Measurements from ENCODE around the gene FAM149B1.

Gene FAM149B1

DNA sequence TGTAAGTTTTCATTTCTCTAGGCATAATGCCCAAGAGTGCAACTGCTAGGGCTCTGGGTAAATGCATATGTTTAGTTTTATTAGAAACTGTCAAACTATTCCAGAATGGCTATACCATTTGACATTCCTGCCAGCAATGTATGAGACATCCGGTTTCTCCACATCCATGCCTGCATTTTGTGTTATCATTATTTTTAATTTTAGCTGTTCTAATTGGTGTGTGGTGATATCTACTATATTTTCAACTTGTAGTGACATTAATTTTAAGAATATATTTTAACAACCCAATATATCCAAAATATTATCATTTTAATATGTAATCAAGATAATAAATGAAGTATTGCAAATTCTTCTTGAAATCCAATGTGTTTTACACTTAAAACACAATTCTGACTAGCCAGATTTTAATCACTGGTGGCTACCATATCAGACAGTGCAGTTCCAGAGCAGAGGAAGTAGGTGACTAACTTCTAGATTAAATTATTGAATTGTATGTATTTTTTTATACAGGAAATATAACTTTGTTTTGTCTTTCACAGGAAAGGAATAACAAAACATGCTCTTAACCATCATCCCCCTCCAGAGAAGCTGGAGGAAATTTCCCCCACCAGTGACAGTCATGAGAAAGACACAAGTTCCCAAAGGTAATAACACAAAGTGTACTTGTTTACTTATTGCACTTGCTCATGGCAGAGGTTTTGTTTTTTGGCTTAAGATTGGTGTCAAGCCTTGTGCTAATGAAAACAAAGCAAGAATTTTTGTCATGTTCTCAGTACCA is 6.4 kb downstream of the FAM149B1 start:
- DNase-seq (ENCODE audit: low read depth), result no peak

DNA sequence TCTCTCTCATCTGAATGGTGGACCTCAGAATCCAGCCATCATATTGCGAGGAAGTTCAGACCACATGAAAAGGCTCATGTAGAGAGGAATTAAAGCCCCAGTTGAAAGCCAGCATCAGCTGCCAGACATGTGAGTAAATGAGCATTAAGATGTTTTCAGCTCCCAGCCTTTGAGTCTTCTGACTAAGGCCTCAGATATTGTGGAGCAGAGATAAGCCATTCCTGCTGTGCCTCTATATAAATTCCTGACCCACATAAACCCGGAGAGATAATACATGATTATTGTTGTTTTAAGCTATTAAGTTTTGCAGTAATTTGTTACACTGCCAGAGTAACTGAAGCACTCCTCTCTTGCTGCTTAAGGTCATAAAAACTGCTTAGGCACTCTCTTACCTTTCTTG is 14.6 kb downstream of the FAM149B1 start:
- no peak for DNase-seq (ENCODE audit: low read depth)

DNA sequence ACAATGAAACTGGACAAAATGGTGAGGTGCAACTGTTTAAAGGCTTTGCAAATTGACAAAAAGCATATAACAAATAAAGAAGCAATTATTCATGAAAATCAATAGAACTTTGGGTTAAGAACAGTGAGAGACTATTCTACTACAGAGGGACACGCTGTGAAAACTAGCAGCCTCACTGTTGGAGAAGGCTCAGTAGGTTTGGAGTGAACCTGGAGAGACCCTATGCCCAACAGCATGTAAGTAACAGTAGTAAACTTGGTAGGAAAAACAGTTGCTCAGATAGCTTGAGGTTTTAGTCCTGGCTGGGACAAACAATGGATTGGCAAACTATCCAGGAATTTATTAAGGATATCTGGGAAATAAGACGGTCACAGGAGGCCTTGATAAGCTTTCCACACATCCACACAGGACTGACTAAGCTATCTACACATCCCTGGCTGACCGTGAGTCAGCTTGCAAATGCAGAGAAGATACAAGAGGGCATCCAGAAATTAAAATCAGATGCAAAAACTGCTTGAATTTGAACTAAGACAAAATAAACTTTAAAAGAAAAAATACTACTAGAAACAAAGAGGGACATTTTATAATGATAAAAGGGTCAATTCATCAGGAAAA is 15.9 kb downstream of the FAM149B1 start:
- no peak for DNase-seq (ENCODE audit: low read depth)

DNA sequence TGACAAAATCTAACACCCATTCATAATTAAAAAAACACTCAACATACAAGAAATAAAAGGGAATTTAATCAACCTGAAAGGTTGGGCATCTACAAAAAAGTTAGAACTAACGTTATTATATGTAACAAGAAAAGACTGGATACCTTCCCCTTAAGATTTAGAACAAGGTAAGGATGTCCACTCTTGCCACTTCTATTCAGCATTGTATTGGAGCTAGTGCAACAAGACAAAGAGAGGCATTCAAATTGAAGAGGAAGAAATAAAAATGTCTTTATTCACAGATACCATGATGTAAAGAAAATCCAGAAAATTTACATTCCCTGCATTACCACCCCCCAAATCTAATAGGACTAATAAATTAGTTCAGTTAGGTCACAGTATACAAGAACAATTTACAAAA is 18.3 kb downstream of the FAM149B1 start:
- no peak for DNase-seq (ENCODE audit: low read depth)

DNA sequence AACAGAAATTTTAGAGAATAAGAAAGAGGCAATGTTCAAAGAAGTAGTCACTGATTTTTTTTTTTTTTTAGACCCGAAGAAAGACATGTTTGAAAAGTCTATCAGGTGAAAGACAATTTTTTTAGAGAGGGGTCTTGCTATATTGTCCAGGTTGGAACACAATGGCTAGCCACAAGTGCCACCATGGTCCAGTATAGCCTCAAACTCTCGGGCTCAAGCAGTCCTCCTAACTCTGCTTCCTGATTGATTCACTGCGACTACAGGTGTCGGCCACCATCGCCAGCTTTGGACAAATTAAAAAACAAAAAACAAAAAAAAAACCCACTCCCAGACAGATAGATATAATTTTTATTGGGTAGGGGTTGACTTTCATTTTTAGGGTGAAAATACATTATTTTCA is 22.3 kb downstream of the FAM149B1 start:
- DNase-seq (ENCODE audit: low read depth), result no peak

DNA sequence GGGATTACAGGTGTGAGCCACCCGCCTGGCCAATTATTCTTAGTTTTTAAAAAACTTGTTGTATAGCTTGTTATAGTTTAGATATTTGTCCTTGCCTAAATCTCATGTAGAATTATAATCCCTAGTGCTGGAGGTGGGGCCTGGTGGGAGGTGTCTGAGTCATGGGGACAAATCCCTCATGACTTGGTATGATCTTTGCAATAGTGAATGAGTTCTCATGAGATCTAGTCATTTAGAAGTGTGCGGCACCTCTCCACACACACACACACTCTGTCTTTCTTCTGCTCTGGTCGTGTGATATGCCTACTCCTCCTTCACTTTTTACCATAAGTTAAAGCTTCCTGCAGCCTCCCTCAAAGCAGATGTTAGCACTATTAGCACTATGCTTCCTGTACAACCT is 37.2 kb downstream of the FAM149B1 start:
- DNase-seq (ENCODE audit: low read depth), result no peak

DNA sequence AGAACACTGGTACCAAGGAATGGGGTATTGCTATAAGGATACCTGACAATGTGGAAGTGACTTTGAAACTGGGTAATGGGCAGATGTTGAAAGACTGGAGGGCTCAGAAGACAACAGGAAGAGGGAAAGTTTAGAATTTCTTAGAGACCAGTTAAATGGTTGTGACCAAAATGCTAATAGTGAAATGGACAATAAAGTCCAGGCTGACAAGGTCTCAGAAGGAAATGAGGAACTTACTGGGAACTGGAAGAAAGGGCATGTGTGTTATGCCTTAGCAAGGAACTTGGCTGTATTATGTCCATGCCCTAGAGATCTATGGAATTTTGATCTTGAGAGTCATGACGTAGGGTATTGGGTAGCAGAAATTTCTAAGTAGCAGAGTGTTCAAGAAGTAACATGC is 38.0 kb downstream of the FAM149B1 start:
- no peak for DNase-seq (ENCODE audit: low read depth)

DNA sequence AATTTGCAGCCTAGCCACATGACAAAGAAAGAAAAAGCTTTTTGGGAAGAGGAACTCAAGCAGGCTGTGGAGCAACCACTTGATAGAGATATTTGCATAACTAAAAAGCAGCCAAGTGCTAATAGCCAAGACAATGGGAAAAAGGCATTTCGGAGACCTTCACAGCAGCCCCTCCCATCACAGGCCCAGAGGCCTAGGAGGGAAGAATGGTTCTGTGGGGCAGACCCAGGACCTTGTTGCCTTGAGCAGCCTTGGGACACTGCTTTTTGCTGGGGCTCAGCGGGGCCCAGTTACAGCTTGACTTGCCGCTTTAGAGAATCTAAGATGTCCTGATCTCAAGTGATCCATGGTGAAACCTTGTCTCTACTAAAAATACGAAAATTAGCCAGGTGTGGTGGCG is 38.5 kb downstream of the FAM149B1 start:
- no peak for DNase-seq (ENCODE audit: low read depth)

DNA sequence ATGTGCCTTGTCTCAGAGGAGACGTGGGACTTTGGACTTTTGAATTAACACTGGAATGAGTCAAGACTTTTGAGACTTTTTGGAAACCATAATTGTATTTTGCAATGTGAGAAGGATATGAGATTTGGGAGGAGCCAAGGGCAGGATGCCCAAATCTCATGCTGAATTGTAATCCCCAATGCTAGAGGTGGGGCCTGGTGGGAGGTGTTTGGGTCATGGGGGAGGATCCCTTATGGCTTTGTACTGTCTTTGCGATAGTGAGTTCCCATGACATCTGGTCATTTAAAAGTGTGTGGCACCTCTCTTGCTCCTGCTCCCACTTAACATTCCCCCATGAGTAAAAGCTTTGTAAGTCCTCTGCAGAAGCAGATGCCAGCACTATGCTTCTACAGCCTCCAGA is 40.0 kb downstream of the FAM149B1 start:
- no peak for DNase-seq (ENCODE audit: low read depth)

DNA sequence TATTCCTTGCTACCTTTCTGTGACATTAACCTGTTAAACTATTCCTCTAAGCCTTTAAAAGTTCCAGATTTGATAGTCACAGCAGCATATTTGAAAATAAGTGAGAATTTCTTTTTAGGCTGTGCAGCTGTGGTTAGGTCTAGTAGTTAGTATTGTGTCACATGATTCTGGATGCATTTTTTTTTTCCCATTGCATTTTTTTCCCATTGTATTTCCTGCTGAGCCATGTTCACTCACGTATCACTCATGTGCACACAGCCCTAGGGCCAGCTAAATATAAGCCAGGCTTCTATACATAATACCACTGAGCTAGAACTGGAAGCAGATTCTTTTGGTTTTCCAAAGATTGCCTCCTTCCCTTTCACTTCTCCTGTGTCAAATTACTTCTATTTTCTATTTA is 41.8 kb downstream of the FAM149B1 start:
- DNase-seq (ENCODE audit: low read depth), result peak; percentile 22

DNA sequence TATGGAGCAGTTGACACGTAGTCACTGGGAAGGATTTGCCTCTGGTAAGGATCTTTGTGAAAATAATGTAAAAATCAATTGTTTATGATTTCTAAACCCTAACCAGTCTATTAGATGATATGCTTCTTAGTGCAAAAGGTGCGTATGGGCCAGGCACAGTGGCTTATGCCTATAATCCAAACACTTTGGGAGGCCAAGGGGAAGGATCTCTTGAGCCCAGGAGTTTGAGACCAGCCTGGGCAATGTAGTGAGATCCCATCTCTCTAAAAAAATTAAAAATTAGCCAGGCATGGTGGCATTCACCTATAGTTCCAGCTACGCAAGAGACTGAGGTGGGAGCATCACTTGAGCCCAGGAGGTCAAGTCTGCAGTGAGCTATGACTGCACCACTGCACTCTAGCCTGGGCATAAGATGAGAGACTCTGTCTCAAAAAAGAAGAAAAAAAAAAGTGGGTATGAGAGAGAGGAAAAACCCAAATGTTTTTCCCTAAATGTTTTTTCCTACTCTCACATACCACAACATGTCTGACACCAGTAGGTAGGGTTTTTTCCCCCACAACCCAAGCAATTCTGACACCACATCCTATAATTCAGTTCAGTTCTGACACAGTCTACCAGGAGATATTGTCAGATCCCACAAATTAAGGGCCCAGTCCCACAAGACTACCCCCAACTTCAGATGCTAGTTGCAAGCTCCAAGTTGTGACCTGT is 42.6 kb downstream of the FAM149B1 start:
- DNase-seq (ENCODE audit: low read depth), result no peak

DNA sequence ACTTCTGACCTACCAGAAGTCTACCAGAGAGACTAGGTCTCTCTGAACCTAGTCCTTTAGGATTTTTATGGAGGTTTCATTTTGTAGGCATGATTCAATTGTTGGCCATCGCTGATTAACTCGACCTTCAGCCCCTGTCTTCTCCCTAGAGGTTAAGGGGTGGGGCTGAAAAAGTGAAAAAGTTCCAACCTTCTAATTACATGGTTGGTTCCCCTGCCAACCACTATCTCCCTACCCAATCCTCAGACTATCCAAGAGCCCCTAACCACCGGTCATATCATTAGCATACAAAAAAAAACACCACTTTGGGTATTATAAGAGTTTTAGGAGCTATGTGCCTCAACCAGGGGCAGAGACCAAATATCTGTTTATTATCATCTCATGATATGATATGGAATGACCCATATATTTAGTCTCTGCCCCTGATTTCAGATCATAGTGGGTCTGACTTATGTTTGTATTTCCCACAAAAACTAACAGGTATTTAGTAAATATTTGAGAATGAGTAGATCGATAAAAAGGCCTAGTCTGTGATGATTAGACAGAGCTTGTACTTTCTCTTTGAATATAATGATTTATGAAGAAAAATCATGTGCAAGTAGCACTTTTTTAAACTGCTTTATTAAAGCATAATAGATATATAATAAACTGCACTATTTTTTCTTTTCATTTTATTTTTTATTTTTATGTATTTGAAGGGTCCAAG is 43.3 kb downstream of the FAM149B1 start:
- no peak for DNase-seq (ENCODE audit: low read depth)

DNA sequence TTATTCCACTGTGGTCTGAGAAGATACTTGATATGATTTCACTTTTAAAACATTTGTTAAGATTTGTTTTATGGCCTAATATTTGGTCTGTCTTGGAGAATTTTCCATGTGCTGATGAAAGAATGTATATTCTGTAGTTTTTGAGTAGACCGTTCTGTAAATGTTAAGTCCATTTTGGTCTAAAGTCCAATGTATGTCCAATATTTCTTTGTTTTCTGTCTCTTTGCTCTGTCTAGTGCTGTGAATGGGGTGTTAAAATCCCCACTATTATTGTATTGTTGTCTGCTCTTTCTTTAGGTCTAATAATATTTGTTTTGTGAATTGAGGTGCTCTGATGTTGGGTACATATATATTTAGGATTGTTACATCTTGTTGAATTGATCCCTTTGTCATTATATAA is 47.8 kb downstream of the FAM149B1 start:
- DNase-seq (ENCODE audit: low read depth), result no peak

DNA sequence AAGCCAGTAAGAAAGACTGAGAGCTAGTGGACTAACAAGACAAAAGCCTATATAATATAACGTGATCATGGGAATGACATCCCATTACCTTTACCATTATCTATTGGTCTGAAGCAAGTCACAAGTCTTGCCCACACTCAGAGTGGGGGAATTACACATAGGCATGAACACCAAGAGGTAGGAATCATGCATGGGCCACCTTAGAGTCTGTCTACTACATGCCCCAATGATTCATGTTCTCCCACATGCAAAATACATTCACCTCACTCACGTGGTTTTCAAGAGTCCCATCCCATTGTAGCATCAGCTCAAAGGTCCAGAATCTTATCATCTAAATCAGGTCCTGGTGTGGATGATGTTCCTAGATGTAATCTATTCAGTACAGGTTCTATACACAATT is 49.7 kb downstream of the FAM149B1 start:
- no peak for DNase-seq (ENCODE audit: low read depth)

DNA sequence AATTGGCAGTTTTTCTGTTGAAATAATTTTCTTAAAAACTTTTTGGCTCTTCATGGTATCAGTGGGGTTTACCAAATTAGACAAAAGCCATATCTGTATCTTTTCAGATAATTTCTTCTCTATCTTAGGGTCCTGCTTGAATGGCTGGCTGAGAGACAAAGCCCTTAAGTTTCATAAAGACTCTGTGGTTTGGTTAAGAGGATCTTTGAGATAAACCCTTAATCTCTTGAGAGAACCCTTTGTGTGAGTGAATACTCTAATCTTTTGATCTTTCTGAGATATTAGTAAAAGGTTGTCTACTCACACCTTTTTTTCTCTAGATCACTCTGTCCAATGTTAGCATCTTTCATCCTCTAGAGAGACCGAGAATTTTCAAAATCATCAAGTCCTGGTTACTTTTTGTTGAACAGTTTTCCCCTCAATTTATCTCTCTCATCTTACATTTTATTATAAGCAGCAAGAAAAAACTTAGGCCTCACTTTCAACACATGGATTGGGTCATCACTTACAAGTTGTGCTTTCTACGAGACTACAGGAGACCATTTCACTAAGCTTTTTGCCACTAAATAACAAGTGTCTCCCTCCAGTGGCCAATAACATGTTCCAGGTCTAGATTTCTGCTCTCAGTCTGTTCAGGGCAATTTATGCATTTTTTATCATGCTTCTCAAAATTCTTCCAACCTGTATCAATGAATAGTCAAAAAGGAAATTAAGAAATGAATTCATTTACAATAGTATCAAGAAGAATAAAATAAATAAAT is 50.7 kb downstream of the FAM149B1 start:
- no peak for DNase-seq (ENCODE audit: low read depth)

DNA sequence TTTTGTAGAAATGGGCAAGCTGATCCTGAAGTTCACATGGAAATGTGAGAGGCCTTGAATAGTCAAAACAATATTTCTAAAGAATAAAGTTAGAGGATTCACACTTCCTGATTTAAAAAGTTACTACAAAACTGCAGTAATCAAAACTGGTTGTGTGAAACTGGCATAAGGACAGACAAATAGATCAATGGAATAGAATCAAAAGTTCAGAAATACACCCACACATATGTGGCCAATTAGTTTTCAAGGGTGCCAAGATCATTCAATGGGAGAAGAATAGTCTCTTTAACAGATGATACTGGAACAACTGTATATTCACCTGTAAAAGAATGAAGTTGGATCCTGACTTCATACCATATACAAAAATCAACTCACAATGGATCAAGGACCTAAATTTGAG is 51.5 kb downstream of the FAM149B1 start:
- DNase-seq (ENCODE audit: low read depth), result no peak

DNA sequence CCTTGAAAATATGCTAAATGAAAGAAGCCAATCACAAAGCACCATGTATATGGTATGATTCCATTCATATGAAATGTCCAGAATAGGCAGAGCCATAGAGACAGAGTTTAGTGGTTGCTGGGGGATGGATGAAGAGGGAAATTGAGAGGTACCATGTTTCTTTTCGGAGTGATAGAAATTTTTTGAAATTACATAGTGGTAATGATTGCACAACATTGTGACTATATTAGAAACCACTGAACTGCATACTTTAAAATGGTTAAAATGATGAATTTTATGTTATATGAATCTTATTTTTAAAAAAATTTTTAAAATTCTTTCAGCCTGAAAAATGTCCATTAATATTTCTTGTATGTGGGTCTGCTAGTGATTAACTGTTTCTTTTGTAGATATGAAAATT is 53.1 kb downstream of the FAM149B1 start:
- no peak for DNase-seq (ENCODE audit: low read depth)

DNA sequence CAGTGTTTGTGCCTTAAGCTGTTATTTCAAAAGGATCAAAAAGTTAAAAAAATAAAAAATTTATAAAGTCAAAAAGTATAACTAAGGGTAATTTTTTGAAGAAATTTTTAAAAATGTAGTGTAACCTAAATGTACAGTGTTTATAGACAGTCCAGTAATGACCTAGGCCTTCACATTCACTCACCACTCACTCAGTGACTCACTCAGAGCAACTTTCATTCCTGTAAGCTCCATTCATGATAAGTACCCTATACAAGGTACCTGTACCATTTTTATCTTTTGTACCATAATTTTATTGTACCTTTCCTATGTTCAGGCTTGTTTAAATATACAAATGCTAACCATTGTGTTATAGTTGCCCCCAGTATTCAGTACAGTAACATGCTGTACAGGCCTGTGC is 57.6 kb downstream of the FAM149B1 start:
- DNase-seq (ENCODE audit: low read depth), result no peak

DNA sequence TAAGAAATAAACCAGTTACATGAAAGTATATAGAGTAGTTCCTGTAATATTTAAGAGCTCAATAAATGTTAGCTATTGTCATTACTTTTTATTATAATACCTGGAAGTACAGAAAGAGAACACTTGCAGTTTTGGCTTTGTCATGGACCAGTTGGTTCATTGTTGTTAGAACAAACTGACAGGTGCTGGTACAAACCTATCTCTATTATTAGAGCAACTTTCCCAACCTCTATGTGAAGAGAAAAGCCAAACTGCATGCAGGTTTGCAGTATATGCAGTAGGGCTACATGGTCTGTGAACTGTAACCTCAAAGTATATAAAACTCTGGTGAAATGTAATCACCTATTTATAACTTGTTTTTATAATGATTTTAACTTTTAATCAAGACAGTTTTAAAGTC is 58.7 kb downstream of the FAM149B1 start:
- no peak for DNase-seq (ENCODE audit: low read depth)

DNA sequence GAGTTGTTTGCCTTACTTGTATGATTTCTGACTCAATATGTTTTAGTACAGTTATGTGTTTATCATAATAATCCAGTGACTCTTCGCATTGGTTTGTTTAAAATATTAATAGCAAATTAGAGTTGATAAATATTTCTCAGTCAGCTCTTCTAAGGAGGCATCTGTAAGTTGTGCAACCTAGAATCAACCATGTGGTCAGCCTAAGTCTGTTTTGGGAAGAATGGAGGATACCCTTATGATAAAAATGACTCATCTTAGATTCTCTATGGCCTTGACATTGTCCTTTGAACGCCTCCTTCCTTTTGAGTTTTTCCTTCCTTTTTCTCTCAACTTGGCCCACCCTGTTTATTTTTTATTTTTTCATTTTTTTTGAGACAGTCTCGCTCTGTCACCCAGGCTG is 60.3 kb downstream of the FAM149B1 start:
- DNase-seq (ENCODE audit: low read depth), result no peak

DNA sequence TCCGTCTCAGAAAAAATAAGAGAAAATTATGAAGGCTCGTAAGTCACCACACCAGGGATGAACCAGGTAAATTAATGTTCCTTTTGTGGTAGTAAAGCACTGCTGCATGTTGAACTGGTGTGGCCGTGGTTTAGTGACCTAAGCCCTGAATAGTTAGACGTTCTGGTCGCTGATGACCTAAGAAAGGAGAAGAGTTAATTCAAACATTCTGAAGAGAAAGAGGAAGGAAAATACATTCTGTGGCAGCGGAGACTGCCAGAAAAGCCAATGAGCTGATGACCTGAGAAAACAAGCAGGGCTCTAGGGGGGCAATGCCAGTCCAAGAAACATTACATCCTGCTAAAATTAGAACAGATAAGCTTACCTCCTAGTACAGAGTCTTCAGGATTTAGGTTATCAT is 61.6 kb downstream of the FAM149B1 start:
- no peak for DNase-seq (ENCODE audit: low read depth)

DNA sequence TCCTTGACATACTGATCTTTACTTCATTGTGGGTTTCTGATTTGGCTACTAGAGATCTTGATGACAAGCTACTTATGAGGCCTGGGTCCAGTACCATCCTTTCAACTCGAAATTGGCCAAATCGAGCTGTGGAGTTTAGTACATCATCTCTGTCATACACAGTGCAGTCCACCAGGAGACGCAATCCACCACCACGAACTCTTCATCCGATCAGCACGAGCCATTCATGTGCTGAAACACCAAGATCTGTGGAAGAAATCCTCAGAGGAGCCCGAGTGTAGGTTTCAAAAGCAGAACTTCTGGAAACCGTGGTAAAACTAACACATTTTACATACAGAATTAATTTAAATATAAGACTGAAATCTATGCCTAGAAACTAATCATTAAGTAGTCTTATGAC is 65.0 kb downstream of the FAM149B1 start:
- DNase-seq (ENCODE audit: low read depth), result no peak

All from GM04503 (cell line).